Measurements from ENCODE around the gene HTT.

DNA sequence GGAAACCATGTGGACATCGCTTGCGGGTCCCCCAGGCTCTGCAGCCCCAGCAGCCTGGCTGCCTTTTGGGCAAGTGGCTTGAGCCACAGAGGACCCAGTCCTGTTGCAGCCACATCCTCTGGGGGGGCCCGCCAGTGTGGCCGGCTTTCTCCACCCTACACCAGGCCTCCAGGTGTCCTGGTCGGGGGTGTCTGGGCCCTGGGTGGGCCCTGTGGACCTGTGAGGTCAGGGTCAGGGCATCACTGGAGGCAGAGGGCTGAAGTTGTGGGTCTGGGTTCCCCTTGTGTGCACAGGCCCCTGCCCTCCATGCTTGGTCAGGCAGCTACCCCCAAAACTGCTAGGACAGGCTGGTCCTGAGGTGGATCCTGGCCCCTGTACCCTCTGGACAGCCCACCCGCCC lies 171.2 kb downstream of the HTT start:
- TF ChIP-seq EZH2 (IDR thresholded peaks at IDR 0.05; ENCODE audit: low read length), result no peak
- TF ChIP-seq, protein P1, sequence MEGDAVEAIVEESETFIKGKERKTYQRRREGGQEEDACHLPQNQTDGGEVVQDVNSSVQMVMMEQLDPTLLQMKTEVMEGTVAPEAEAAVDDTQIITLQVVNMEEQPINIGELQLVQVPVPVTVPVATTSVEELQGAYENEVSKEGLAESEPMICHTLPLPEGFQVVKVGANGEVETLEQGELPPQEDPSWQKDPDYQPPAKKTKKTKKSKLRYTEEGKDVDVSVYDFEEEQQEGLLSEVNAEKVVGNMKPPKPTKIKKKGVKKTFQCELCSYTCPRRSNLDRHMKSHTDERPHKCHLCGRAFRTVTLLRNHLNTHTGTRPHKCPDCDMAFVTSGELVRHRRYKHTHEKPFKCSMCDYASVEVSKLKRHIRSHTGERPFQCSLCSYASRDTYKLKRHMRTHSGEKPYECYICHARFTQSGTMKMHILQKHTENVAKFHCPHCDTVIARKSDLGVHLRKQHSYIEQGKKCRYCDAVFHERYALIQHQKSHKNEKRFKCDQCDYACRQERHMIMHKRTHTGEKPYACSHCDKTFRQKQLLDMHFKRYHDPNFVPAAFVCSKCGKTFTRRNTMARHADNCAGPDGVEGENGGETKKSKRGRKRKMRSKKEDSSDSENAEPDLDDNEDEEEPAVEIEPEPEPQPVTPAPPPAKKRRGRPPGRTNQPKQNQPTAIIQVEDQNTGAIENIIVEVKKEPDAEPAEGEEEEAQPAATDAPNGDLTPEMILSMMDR (optimal IDR thresholded peaks at IDR 0.05 in 1 of 3, IDR thresholded peaks at IDR 0.05 in 1 of 3, conservative IDR thresholded peaks at IDR 0.05 in 1 of 3; ENCODE audit: extremely low read depth in 1 of 3, insufficient read depth in 2 of 3, low read length in 3 of 3), result no peak
